Neuronal stem cell (in vitro differentiated cells): ENCODE results near the gene KRT73.
A peak's percentile ranks its signal among the peaks of the same experiment; 100 is the strongest.

Experiments used
- DNase-seq: peaks from one replicate; pipeline ENCODE4 v3.0.0-alpha.2; 2013; ENCODE audit warnings: low spot score
- H2AFZ ChIP-seq: one replicate; pipeline ENCODE4 v1.6.1; 2013; ENCODE audit warnings: mild to moderate bottlenecking, low read length, inconsistent platforms
- H2AK5ac ChIP-seq: 2 replicates; pipeline ENCODE4 v1.6.1; 2013; ENCODE audit warnings: low read depth, mild to moderate bottlenecking, inconsistent platforms, low read length, moderate library complexity, mixed read lengths
- H2BK120ac ChIP-seq: 2 replicates; pipeline ENCODE4 v1.6.1; 2013; ENCODE audit warnings: low read depth, mild to moderate bottlenecking, inconsistent platforms, low read length, moderate library complexity, mixed read lengths
- H2BK12ac ChIP-seq: one replicate; pipeline ENCODE4 v1.6.1; 2013; ENCODE audit warnings: low read length, inconsistent platforms
- H2BK15ac ChIP-seq: 2 replicates; pipeline ENCODE4 v1.6.1; 2013; ENCODE audit warnings: mild to moderate bottlenecking, low read length, inconsistent platforms, mixed read lengths
- H2BK5ac ChIP-seq: one replicate; pipeline ENCODE4 v1.6.1; 2013; ENCODE audit warnings: inconsistent platforms, mild to moderate bottlenecking, low read length, moderate library complexity
- H3K14ac ChIP-seq: one replicate; pipeline ENCODE4 v1.6.1; 2013; ENCODE audit warnings: low read length, inconsistent platforms
- H3K18ac ChIP-seq: 2 replicates; pipeline ENCODE4 v1.6.1; 2013; ENCODE audit warnings: low read length, inconsistent platforms
- H3K23ac ChIP-seq: 2 replicates; pipeline ENCODE4 v1.6.1; 2013; ENCODE audit warnings: low read depth, mild to moderate bottlenecking, mixed read lengths, low read length, inconsistent platforms; ENCODE audit not compliant: poor library complexity
- H3K27ac ChIP-seq: replicated peaks from 3 replicates; pipeline ENCODE4 v1.5.1; 2013; ENCODE audit warnings: low read length, inconsistent platforms
- H3K27me3 ChIP-seq, 3 experiments: 2 replicates each; pipeline ENCODE4 v1.6.1; 2013; ENCODE audit warnings: low read length in 3 of 3, mild to moderate bottlenecking in 2 of 3, inconsistent platforms in 1 of 3, low read depth in 1 of 3, mixed read lengths in 1 of 3, moderate library complexity in 1 of 3; ENCODE audit not compliant: control insufficient read depth in 3 of 3, insufficient read depth in 3 of 3
- H3K36me3 ChIP-seq, 2 donors: replicated peaks in 1 of 2; 2 replicates each; pipeline ENCODE4 v1.6.1; 2013; ENCODE audit warnings: low read length in 2 of 2; ENCODE audit not compliant: control insufficient read depth in 2 of 2, insufficient read depth in 2 of 2
- H3K4ac ChIP-seq: 2 replicates; pipeline ENCODE4 v1.6.1; 2013; ENCODE audit warnings: inconsistent platforms, mild to moderate bottlenecking, low read length, moderate library complexity
- H3K4me1 ChIP-seq, 2 donors: 1 replicate in 1 of 2; 2 replicates in 1 of 2; pipeline ENCODE4 v1.6.1; 2013; ENCODE audit warnings: low read length in 2 of 2, low read depth in 1 of 2; ENCODE audit not compliant: control insufficient read depth in 2 of 2, insufficient read depth in 1 of 2
- H3K4me2 ChIP-seq: one replicate; pipeline ENCODE4 v1.6.1; 2013; ENCODE audit warnings: mild to moderate bottlenecking, low read length, inconsistent platforms; ENCODE audit not compliant: insufficient read depth, poor library complexity, severe bottlenecking
- H3K4me3 ChIP-seq, 2 donors: 2 replicates each; pipeline ENCODE4 v1.5.1; 2013; ENCODE audit warnings: low read length in 2 of 2, mild to moderate bottlenecking in 2 of 2, inconsistent platforms in 1 of 2, moderate library complexity in 1 of 2
- H3K79me1 ChIP-seq: one replicate; pipeline ENCODE4 v1.6.1; 2013; ENCODE audit warnings: low read depth, mild to moderate bottlenecking, inconsistent platforms, low read length, moderate library complexity
- H3K9ac ChIP-seq: one replicate; pipeline ENCODE4 v1.6.1; 2013; ENCODE audit warnings: mild to moderate bottlenecking, low read depth, low read length, inconsistent platforms; ENCODE audit not compliant: poor library complexity
- H3K9me3 ChIP-seq, 2 donors: replicated peaks in 1 of 2; 2 replicates each; pipeline versions ENCODE3 to v1.6.1; 2013; ENCODE audit warnings: low read length in 2 of 2, mild to moderate bottlenecking in 2 of 2, inconsistent platforms in 1 of 2, low read depth in 1 of 2, mixed read lengths in 1 of 2, moderate library complexity in 1 of 2; ENCODE audit not compliant: control insufficient read depth in 2 of 2, insufficient read depth in 1 of 2
- H4K8ac ChIP-seq: one replicate; pipeline ENCODE4 v1.6.1; 2013; ENCODE audit warnings: low read depth, mild to moderate bottlenecking, inconsistent platforms, low read length, moderate library complexity
- H4K91ac ChIP-seq: one replicate; pipeline ENCODE4 v1.6.1; 2013; ENCODE audit warnings: low read length, low read depth, mild to moderate bottlenecking, inconsistent platforms; ENCODE audit not compliant: poor library complexity
- WGBS, 2 donors: extraction: QIAGEN DNeasy Blood & Tissue Kit; methylation state at CpG; one replicate each; pipeline ENCODE4 v1.1.7; 2013; ENCODE audit warnings: missing lambda C conversion rate in 2 of 2, mixed read lengths in 1 of 2; ENCODE audit not compliant: insufficient read length in 2 of 2, insufficient replicate concordance in 1 of 2; ENCODE audit errors: extremely low coverage in 2 of 2; 5-methylcytosine and 5-hydroxymethylcytosine counted together

KRT73 gene

DNA sequence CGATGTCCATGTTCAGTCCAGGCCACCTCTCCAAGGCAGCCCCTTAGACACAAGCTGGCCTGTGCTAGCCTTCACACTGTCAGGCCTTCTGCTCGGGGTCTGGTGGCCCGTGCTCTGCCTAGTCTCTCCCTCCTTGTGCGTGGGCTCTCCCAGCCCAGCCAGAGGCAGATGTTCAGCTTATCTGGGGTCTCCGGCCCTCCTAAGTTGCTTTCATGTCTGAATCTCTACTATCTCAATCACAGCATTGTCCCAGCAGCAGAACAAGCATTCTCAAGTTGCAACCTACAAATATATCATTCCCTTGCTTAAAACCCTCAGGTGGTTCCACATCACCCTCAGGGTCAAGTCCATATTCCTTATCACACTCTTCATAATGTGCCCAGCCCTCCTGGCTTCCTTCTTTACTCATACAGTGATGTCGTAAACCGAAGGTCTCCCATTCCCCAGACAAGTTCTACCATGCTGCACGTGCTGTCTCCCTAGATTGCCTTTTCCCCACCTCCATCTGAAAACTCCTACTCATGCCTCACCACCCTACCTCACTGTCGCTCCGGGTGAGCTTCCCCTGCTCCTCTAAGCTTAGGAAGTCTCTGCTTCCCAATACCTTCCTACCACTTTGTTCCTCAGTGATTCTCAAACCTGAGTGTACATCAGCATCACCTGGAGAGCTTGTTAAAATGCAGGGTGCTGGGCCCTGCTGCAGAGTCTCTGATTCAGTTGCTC lies 1.5 kb downstream of the KRT73 start:
- no CpG with 5 or more reads among the region's 10 CpGs for WGBS, 2 donors
- H2AFZ ChIP-seq: no peak overlapping the region
- H3K27me3 ChIP-seq: peaks cover 0 to 15% (median 0%) of the 10 kb centered on the region in 3 experiments

DNA sequence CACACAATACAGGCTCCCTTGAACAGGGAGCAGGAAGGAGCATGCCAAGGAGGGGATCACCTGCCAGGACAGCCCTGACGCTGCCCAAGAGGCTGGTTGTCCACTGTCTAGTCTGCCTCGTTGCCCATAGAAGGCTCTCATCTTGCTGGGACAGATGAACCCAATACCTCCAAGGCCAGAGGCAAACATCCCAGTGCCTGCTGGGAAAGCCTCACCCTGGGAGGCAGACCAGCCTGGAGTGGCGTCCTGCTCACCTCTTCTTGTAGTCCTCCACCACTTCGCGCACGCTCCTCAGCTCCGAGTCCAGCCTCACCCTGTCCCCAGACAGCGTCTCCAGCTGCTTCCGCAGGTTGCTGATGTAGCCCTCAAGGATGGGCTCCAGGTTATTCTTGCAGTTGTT lies 2.4 kb downstream of the KRT73 start:
- no CpG with 5 or more reads among the region's 9 CpGs for WGBS, 2 donors
- Histone ChIP-seq H4K8ac (no peak overlapping the region), H3K23ac (no peak overlapping the region), H3K4ac (no peak overlapping the region), H3K9ac (no peak overlapping the region), H2BK5ac (no peak overlapping the region), H3K79me1 (no peaks in the 10 kb centered on the region), H2BK12ac (no peak overlapping the region), H3K14ac (no peak overlapping the region), H4K91ac (no peak overlapping the region), H2BK120ac (no peak overlapping the region), H3K4me1 (peaks cover 0 to 6% of the 10 kb centered on the region in 2 donors), H3K18ac (peak overlapping the region; percentile 21), H3K9me3 (no peaks in the 10 kb centered on the region), H2AFZ (no peak overlapping the region), H2AK5ac (no peak overlapping the region), H3K4me2 (no peak overlapping the region), H3K27me3 (peaks cover 0 to 15% (median 0%) of the 10 kb centered on the region in 3 experiments), H3K27ac (no peak overlapping the region), H3K4me3 (no peak overlapping the region), H3K36me3 (no peaks in the 10 kb centered on the region), H2BK15ac (no peak overlapping the region)
- DNase-seq: no peak

More for the DNA sequence above, 1.5 kb downstream of the KRT73 start:
- H2BK12ac ChIP-seq: no peak overlapping the region
- H2BK15ac ChIP-seq: no peak overlapping the region
- DNase-seq: no peak
- H3K23ac ChIP-seq: no peak overlapping the region
- no peaks in the 10 kb centered on the region for H3K36me3 ChIP-seq
- no peak overlapping the region for H2AK5ac ChIP-seq
- H3K79me1 ChIP-seq: no peaks in the 10 kb centered on the region
- H3K27ac ChIP-seq: no peak overlapping the region
- no peak overlapping the region for H4K91ac ChIP-seq
- no peak overlapping the region for H3K4me2 ChIP-seq
- peak overlapping the region; percentile 2 for H2BK5ac ChIP-seq
- H4K8ac ChIP-seq: no peak overlapping the region
- H3K14ac ChIP-seq: no peak overlapping the region
- no peak overlapping the region for H3K9ac ChIP-seq
- H3K18ac ChIP-seq: no peak overlapping the region
- peaks cover 0 to 8% of the 10 kb centered on the region in 2 donors for H3K4me1 ChIP-seq
- H3K4me3 ChIP-seq: no peak overlapping the region
- no peaks in the 10 kb centered on the region for H3K9me3 ChIP-seq
- H2BK120ac ChIP-seq: no peak overlapping the region
- no peak overlapping the region for H3K4ac ChIP-seq

GRCh38 chr12:52615208-52615868 lies 3.0 kb downstream of the KRT73 start:
- H2BK15ac ChIP-seq: no peak overlapping the region
- no peak overlapping the region for H3K18ac ChIP-seq
- H3K4ac ChIP-seq: no peak overlapping the region
- H3K4me2 ChIP-seq: no peak overlapping the region
- peaks cover 0 to 2% of the 10 kb centered on the region in 2 donors for H3K4me1 ChIP-seq
- H3K9me3 ChIP-seq: no peaks in the 10 kb centered on the region
- no peak for DNase-seq
- H4K8ac ChIP-seq: no peak overlapping the region
- no peak overlapping the region for H2AK5ac ChIP-seq
- no peak overlapping the region for H2BK12ac ChIP-seq
- peaks cover 0 to 15% (median 0%) of the 10 kb centered on the region in 3 experiments for H3K27me3 ChIP-seq
- no peaks in the 10 kb centered on the region for H3K79me1 ChIP-seq
- no peak overlapping the region for H3K14ac ChIP-seq
- no peak overlapping the region for H3K9ac ChIP-seq
- WGBS, 2 donors: no CpG with 5 or more reads among the region's 6 CpGs
- H3K23ac ChIP-seq: no peak overlapping the region
- H4K91ac ChIP-seq: no peak overlapping the region
- no peak overlapping the region for H2BK120ac ChIP-seq
- H3K36me3 ChIP-seq: no peaks in the 10 kb centered on the region
- H2BK5ac ChIP-seq: no peak overlapping the region
- H3K27ac ChIP-seq: no peak overlapping the region
- H3K4me3 ChIP-seq: no peak overlapping the region
- H2AFZ ChIP-seq: no peak overlapping the region

DNA sequence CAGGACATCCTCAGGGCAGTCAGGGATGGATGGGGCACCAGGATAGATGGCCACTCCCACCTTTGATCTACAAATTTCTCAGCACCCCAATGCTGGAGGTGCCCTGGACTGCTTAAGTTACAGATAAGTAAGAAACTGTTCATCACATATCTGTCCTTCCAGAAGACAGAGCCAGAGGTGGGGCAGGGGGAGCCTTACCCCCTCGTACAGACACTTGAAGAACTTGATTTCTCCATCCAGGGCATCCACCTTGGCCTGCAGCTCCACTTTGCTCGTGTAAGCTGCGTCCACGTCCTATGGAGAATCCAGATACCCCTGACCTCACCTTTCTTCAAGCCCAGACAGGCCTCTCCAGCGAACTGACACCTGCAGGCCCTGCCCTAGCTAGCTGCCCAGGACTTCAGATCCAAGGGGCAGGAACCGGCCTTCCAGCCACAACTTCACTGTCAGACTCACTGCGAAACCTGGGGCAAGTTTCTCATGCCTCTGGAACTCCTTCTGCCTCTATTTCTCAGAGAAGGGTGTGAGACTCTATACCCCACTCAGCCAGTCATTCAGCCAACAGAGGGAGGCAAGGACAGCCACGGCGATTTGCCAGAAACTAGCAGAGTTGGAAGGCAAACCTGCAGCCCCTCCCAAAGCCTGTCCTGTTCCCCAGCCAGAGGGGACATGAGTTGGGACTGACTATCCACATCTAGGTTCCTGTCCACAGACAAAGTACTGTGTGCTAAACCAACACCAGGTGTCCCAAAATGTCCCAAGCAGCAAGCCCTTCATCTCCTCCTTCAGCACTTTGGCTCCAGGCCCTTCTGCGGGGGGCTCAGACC lies 3.8 kb downstream of the KRT73 start:
- Histone ChIP-seq H4K91ac (no peak overlapping the region), H3K14ac (no peak overlapping the region), H3K9ac (no peak overlapping the region), H3K9me3 (no peaks in the 10 kb centered on the region), H3K18ac (no peak overlapping the region), H3K36me3 (no peaks in the 10 kb centered on the region), H3K27ac (no peak overlapping the region), H2BK15ac (no peak overlapping the region), H2BK120ac (no peak overlapping the region), H3K4me3 (no peak overlapping the region), H2AK5ac (no peak overlapping the region), H3K27me3 (peaks cover 0 to 15% (median 0%) of the 10 kb centered on the region in 3 experiments), H3K23ac (no peak overlapping the region), H2BK5ac (no peak overlapping the region), H2BK12ac (no peak overlapping the region), H3K79me1 (no peaks in the 10 kb centered on the region), H2AFZ (no peak overlapping the region), H3K4me1 (no peaks in the 10 kb centered on the region), H4K8ac (no peak overlapping the region), H3K4ac (no peak overlapping the region), H3K4me2 (no peak overlapping the region)
- no peak for DNase-seq
- no CpG with 5 or more reads among the region's 10 CpGs for WGBS, 2 donors
